H9 (cell line): ENCODE measurements around the gene ADISSP. TPM values are rescaled to one million over a fixed set of nuclear protein-coding genes. Genes with fewer than 3 reads are reported as not detected.

Experiments used
- DNase-seq: peaks from one replicate; pipeline ENCODE4 v3.0.0-alpha.2; 2017
- H2AFZ ChIP-seq: one replicate; pipeline ENCODE4 v1.6.1; 2013; ENCODE audit warnings: mild to moderate bottlenecking, low read length, control low read depth, moderate library complexity
- H2AK5ac ChIP-seq: 2 replicates; pipeline ENCODE4 v1.6.1; 2013; ENCODE audit warnings: low read length, control low read depth, mixed read lengths; ENCODE audit not compliant: insufficient read length
- H2BK120ac ChIP-seq: one replicate; pipeline ENCODE4 v1.6.1; 2013; ENCODE audit warnings: low read depth, mild to moderate bottlenecking, low read length, control low read depth, inconsistent platforms; ENCODE audit not compliant: poor library complexity, severe bottlenecking
- H2BK12ac ChIP-seq: 2 replicates; pipeline ENCODE4 v1.6.1; 2013; ENCODE audit warnings: low read length, control low read depth, mixed read lengths, low read depth; ENCODE audit not compliant: insufficient read length
- H2BK15ac ChIP-seq: 2 replicates; pipeline ENCODE4 v1.6.1; 2013; ENCODE audit warnings: low read depth, low read length, control low read depth
- H2BK20ac ChIP-seq: one replicate; pipeline ENCODE4 v1.6.1; 2013; ENCODE audit warnings: low read depth, mild to moderate bottlenecking, low read length, control low read depth, inconsistent platforms; ENCODE audit not compliant: poor library complexity, severe bottlenecking
- H2BK5ac ChIP-seq: 2 replicates; pipeline ENCODE4 v1.6.1; 2013; ENCODE audit warnings: low read length, control low read depth, mixed read lengths; ENCODE audit not compliant: insufficient read length
- H3K14ac ChIP-seq: 2 replicates; pipeline ENCODE4 v1.6.1; 2013; ENCODE audit warnings: low read length, control low read depth; ENCODE audit not compliant: insufficient read depth
- H3K18ac ChIP-seq: 2 replicates; pipeline ENCODE4 v1.6.1; 2013; ENCODE audit warnings: low read depth, mild to moderate bottlenecking, mixed read lengths, low read length, control low read depth; ENCODE audit not compliant: insufficient read length
- H3K23ac ChIP-seq: 2 replicates; pipeline ENCODE4 v1.6.1; 2013; ENCODE audit warnings: low read length, control low read depth, mixed read lengths, low read depth; ENCODE audit not compliant: insufficient read length
- H3K23me2 ChIP-seq: 2 replicates; pipeline ENCODE4 v1.6.1; 2013; ENCODE audit warnings: low read depth, mild to moderate bottlenecking, mixed read lengths, low read length, control low read depth; ENCODE audit not compliant: insufficient read length, poor library complexity, severe bottlenecking
- H3K27ac ChIP-seq: 2 replicates; pipeline ENCODE4 v1.5.1; 2013; ENCODE audit warnings: low read length, control low read depth, mixed read lengths, low read depth; ENCODE audit not compliant: insufficient read length
- H3K27me3 ChIP-seq: 2 replicates; pipeline ENCODE4 v1.6.1; 2013; ENCODE audit warnings: low read length, control low read depth, inconsistent platforms; ENCODE audit not compliant: insufficient read depth
- H3K4ac ChIP-seq: 2 replicates; pipeline ENCODE4 v1.6.1; 2013; ENCODE audit warnings: low read depth, mild to moderate bottlenecking, control low read depth, inconsistent platforms, low read length, moderate library complexity
- H3K4me1 ChIP-seq: 2 replicates; pipeline ENCODE4 v1.6.1; 2013; ENCODE audit warnings: low read length, control low read depth, inconsistent platforms; ENCODE audit not compliant: insufficient read depth
- H3K4me2 ChIP-seq: 2 replicates; pipeline ENCODE4 v1.6.1; 2013; ENCODE audit warnings: low read length, control low read depth, mixed read lengths; ENCODE audit not compliant: insufficient read length, insufficient read depth
- H3K56ac ChIP-seq: 2 replicates; pipeline ENCODE4 v1.6.1; 2013; ENCODE audit warnings: low read depth, mild to moderate bottlenecking, mixed read lengths, low read length, control low read depth; ENCODE audit not compliant: insufficient read length
- H3K79me1 ChIP-seq: 2 replicates; pipeline ENCODE4 v1.6.1; 2013; ENCODE audit warnings: low read depth, mild to moderate bottlenecking, moderate library complexity, low read length, control low read depth, inconsistent platforms; ENCODE audit not compliant: insufficient read depth, poor library complexity, severe bottlenecking
- H3K79me2 ChIP-seq: 2 replicates; pipeline ENCODE4 v1.6.1; 2013; ENCODE audit warnings: low read length, control low read depth, inconsistent platforms; ENCODE audit not compliant: insufficient read depth
- H3K9ac ChIP-seq: 2 replicates; pipeline ENCODE4 v1.6.1; 2013; ENCODE audit warnings: low read length, control low read depth, mixed read lengths; ENCODE audit not compliant: insufficient read length; ENCODE audit errors: extremely low read depth
- H3K9me3 ChIP-seq: one replicate; pipeline ENCODE4 v1.6.1; 2013; ENCODE audit warnings: low read depth, low read length, inconsistent platforms; ENCODE audit not compliant: control insufficient read depth
- H3T11ph ChIP-seq: one replicate; pipeline ENCODE4 v1.6.1; 2013; ENCODE audit warnings: mild to moderate bottlenecking, low read length, control low read depth, inconsistent platforms
- H4K20me1 ChIP-seq: one replicate; pipeline ENCODE4 v1.6.1; 2013; ENCODE audit not compliant: control insufficient read depth, insufficient read length, insufficient read depth
- H4K5ac ChIP-seq: 2 replicates; pipeline ENCODE4 v1.6.1; 2013; ENCODE audit warnings: low read depth, mild to moderate bottlenecking, mixed read lengths, low read length, control low read depth; ENCODE audit not compliant: insufficient read length
- H4K8ac ChIP-seq: replicated peaks from 2 replicates; pipeline ENCODE4 v1.6.1; 2013; ENCODE audit warnings: low read length, control low read depth, mixed read lengths, low read depth; ENCODE audit not compliant: insufficient read length
- H4K91ac ChIP-seq: 2 replicates; pipeline ENCODE4 v1.6.1; 2013; ENCODE audit warnings: low read depth, mild to moderate bottlenecking, moderate library complexity, mixed read lengths, low read length, control low read depth; ENCODE audit not compliant: insufficient read length
- H3K27ac Mint-ChIP-seq, 3 experiments: 2 replicates in 2 of 3; 3 replicates in 1 of 3; pipeline ENCODE4 v1.8.0; 2020 to 2021; ENCODE audit warnings: mixed read lengths in 3 of 3, mild to moderate bottlenecking in 1 of 3, moderate library complexity in 1 of 3
- H3K27me3 Mint-ChIP-seq: 2 replicates; pipeline ENCODE4 v1.8.0; 2021; ENCODE audit warnings: low read depth, mild to moderate bottlenecking, moderate library complexity, mixed read lengths
- H3K36me3 Mint-ChIP-seq, 3 experiments: 2 replicates in 2 of 3; 3 replicates in 1 of 3; pipeline ENCODE4 v1.8.0; 2020 to 2021; ENCODE audit warnings: low read depth in 3 of 3, mixed read lengths in 3 of 3; ENCODE audit not compliant: insufficient read depth in 1 of 3
- H3K4me1 Mint-ChIP-seq, 2 experiments: 2 replicates each; pipeline ENCODE4 v1.8.0; 2020; ENCODE audit warnings: mixed read lengths in 2 of 2
- H3K4me3 Mint-ChIP-seq, 2 experiments: 2 replicates in 1 of 2; 3 replicates in 1 of 2; pipeline ENCODE4 v1.8.0; 2020 to 2021; ENCODE audit warnings: mild to moderate bottlenecking in 2 of 2, mixed read lengths in 2 of 2, moderate library complexity in 1 of 2
- H3K9me3 Mint-ChIP-seq, 2 experiments: 2 replicates in 1 of 2; 3 replicates in 1 of 2; pipeline ENCODE4 v1.8.0; 2020; ENCODE audit warnings: mild to moderate bottlenecking in 2 of 2, mixed read lengths in 2 of 2, moderate library complexity in 1 of 2
- CTCF ChIP-seq: fragments of 200-600 bp; sonication (generic); conservative IDR thresholded peaks from 3 replicates; pipeline ENCODE4 v1.8.0; 2021; ENCODE audit warnings: antibody characterized with exemption, mild to moderate bottlenecking
- WGBS: extraction: QIAGEN DNeasy Blood & Tissue Kit; methylation state at CpG from one replicate; pipeline ENCODE4 v1.1.7; 2013; ENCODE audit warnings: missing lambda C conversion rate, low lambda C conversion rate, mixed read lengths; ENCODE audit not compliant: insufficient read length; ENCODE audit errors: extremely low coverage; 5-methylcytosine and 5-hydroxymethylcytosine counted together
- total RNA-seq: library from RNA; stranded (reverse); gene quantifications from 2 replicates; pipeline ENCODE4 v1.2.1, GENCODE V29; 2021

ADISSP gene
- total RNA-seq, 1 experiment from 2014 or later, result 80.9 TPM

GRCh38 chr20:3710011-3710466 is 57.5 kb downstream of the ADISSP start:
- Histone ChIP-seq H3K4ac (no peak overlapping the region), H2AFZ (no peak overlapping the region), H3K4me1 (no peaks in the 10 kb centered on the region), H3K18ac (no peak overlapping the region), H3K23ac (no peak overlapping the region), H4K8ac (no peak overlapping the region), H3K14ac (no peak overlapping the region), H2BK15ac (no peak overlapping the region), H4K91ac (no peak overlapping the region), H3K79me2 (no peaks in the 10 kb centered on the region), H3K9ac (no peak overlapping the region), H2AK5ac (no peak overlapping the region), H4K20me1 (no peaks in the 10 kb centered on the region), H3K56ac (no peak overlapping the region), H3K79me1 (no peaks in the 10 kb centered on the region), H2BK20ac (no peak overlapping the region), H3K23me2 (no peaks in the 10 kb centered on the region), H2BK120ac (no peak overlapping the region), H3K27me3 (no peaks in the 10 kb centered on the region), H3T11ph (no peak overlapping the region), H4K5ac (no peak overlapping the region), H2BK12ac (no peak overlapping the region), H2BK5ac (no peak overlapping the region), H3K4me2 (no peak overlapping the region), H3K9me3 (no peaks in the 10 kb centered on the region), H3K27ac (no peak overlapping the region)
- no peak for TF ChIP-seq CTCF
- H3K27ac Mint-ChIP-seq, result no peak overlapping the region
- H3K4me3 Mint-ChIP-seq, result no peak overlapping the region; a peak in 1 of 5 replicates
- peak; percentile 31 for DNase-seq
- H3K36me3 Mint-ChIP-seq, result no peaks in the 10 kb centered on the region
- WGBS, result no CpG with 5 or more reads among the region's 6 CpGs
- no peaks in the 10 kb centered on the region; the same call in none of the 2 replicates for H3K27me3 Mint-ChIP-seq
- no peaks in the 10 kb centered on the region for H3K4me1 Mint-ChIP-seq
- H3K9me3 Mint-ChIP-seq, result no peaks in the 10 kb centered on the region
